GM15510 (cell line): ENCODE results near the gene DKKL1.

Experiments
- POLR2A ChIP-seq: IDR thresholded peaks from 3 replicates; pipeline ENCODE4 v1.6.1; 2011; ENCODE audit warnings: borderline replicate concordance; ENCODE audit not compliant: insufficient read length; ENCODE audit errors: extremely low read depth

Gene DKKL1

GRCh38 chr19:49347835-49348234, 15.8 kb upstream of the DKKL1 start:
- no peak for TF ChIP-seq POLR2A

DNA sequence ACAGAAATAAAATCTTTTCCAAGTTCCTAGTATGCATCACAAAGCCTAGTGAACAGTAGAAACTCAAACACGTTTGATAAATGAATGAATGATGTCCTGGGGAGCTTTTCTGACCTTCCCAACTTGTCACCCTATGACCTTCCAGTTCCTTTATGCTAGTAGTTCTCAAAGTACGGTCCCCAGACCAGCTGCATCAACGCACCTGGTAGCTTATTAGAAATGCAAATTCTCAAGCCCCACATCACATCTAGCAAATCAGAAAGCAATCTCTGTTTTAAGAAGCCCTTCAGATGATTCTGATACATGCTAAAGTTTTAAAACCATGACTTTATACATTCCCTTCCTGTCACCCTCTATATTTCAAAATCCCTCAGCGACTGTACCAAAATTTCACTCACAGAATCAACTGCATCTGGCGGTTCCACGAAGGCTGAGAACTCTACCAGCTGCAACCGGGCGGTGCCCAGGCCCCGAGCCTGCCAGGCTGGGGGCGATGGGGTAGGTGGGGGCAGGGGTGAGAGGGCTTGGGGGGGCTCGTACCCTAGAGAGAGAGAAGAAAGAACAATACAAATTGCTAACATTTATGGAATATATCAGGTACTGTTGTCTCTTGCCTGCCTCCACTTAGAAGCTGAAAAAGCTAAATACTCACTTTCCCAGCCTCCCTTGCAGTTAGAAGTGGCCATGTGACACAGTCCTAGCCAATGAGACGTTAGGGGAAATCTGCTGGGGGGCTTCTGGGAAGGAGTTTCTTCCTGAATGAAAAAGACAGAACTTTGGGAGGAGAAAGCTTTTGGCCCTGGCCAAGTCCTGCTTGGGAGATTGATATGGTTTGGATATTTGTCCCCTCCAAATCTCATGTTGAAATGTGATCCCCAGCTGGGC, 15.1 kb upstream of the DKKL1 start:
- no peak for TF ChIP-seq POLR2A

- no peak for TF ChIP-seq POLR2A
These were observed 14.1 kb upstream of the DKKL1 start for GRCh38 chr19:49349567-49349966.

- TF ChIP-seq POLR2A: no peak
These were observed 7.7 kb upstream of the DKKL1 start for GRCh38 chr19:49355909-49356353.

GRCh38 chr19:49356382-49356781, 7.3 kb upstream of the DKKL1 start:
- no peak for TF ChIP-seq POLR2A

GRCh38 chr19:49357186-49357585, 6.5 kb upstream of the DKKL1 start:
- no peak for TF ChIP-seq POLR2A

DNA sequence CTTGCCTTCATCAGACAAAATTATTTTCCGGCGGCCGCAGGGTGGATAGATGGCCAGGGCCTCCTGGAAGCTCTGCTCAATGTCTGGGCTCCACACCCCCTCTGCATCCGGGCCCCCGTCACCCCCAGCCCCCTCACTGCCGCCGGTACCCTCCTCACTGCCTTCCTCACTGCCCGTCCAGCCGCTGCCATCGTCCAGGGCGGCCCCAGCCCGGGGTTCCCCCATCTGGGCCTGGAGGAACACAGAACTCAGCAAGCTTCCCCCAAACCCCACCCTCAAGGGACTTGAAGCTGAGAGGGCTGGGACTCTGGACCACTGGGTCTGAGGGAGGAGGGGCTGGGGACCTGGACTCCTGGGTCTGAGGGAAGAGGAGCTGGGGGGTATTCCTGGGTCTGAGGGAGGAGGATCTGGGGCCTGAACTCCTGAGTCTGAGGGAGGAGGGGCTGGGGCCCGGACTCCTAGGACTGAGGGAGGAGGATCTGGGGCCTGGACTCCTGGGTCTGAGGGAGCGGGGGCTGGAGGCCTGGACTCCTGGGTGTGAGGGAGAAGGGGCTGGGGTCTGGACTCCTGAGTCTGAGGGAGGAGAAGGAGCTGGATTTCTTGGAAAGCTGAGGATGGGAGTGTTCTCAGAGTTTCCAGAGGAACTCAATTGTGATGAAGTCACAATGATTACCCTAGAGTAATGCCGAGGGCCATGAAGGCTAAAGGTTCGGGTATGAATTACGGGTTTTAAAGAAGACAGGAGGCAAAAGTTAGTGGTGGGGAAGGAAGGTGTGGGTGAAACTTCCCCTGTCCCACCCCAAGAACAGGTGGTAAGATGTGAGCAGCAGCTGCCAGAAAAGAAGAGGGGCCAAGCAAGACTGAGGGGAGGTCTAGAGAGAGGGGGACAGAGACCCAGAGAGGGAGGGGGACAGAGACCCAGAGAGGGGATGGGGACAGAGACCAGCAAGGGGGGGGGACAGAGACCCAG, 3.5 kb upstream of the DKKL1 start:
- TF ChIP-seq POLR2A: no peak

GRCh38 chr19:49361438-49362047, 2.1 kb upstream of the DKKL1 start:
- TF ChIP-seq POLR2A: no peak

- TF ChIP-seq POLR2A: no peak
These were observed 1.4 kb upstream of the DKKL1 start, which contains the start of gene TEAD2 for GRCh38 chr19:49362048-49362928. TEAD2 (minus strand) TSS chr19:49362416; CDS start chr19:49360075, 2,341 bp downstream.

GRCh38 chr19:49362929-49363267, 779 bp upstream of the DKKL1 start:
- no peak for TF ChIP-seq POLR2A

DNA sequence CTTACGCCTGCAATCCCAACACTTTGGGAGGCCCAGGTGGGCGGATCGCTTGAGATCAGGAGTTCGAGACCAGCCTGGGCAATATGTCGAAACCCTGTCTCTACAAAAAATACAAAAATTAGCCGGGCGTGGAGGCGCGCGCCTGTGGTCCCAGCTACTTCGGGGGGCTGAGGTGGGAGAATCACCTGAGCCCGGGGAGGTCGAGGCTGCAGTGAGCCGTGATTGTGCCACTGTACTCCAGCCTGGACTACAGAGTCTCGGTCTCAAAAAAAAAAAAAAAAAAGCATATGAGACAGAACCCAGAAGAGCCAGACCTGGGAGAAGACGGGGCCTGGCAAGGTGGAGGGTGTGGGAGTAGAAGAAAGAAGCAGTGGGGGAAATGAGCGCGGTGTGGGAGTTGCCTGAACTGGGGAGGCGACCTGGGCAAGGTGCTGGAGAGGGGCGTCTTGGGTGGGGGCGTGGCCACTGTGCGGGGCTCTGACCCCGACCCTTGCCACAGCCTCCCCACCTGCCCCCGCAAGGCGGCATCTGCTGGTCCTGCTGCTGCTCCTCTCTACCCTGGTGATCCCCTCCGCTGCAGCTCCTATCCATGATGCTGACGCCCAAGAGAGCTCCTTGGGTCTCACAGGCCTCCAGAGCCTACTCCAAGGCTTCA, 533 bp downstream of the DKKL1 start:
- TF ChIP-seq POLR2A: no peak

DNA sequence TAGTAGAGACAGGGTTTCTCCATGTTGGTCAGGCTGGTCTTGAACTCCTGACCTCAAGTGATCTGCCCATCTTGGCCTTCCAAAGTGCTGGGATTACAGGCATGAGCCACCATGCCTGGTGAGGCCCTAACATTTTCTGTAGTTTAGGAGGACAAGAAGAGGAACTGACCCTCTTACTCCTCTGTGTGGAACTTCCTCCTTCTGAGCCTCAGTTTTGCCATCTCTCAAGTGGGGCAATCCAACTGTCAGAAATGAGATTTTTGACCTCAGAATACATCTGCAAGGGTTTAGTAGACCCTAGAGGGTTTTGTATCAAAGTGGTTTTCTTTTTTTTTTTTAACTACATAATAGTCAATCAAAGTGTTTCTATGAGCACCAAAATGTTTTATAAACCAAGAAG, 2.4 kb downstream of the DKKL1 start:
- no peak for TF ChIP-seq POLR2A

- no peak for TF ChIP-seq POLR2A
These were observed 5.2 kb downstream of the DKKL1 start for GRCh38 chr19:49368711-49369358.
